ENCODE data around the gene CD82.

CD82 gene

GRCh38 chr11:44627165-44627789 is 61.8 kb downstream of the CD82 start:
- H3K9me3 ChIP-seq (ENCODE audit: control insufficient read depth, insufficient read depth, low read length), result no peaks in the 10 kb centered on the region

GRCh38 chr11:44627911-44628729 is 62.7 kb downstream of the CD82 start:
- Histone ChIP-seq H3K4me1 (ENCODE audit: control insufficient read depth, insufficient read depth, low read length) (no peaks in the 10 kb centered on the region), H3K9me3 (ENCODE audit: control insufficient read depth, insufficient read depth, low read length) (no peaks in the 10 kb centered on the region), H3K27me3 (ENCODE audit: control insufficient read depth, insufficient read depth, low read length) (no peaks in the 10 kb centered on the region; the same call in 1 of the 2 replicates), H3K4me3 (ENCODE audit: low read depth, low read length) (no peak overlapping the region), H3K9ac (ENCODE audit: low read depth, low read length) (no peak overlapping the region), H3K36me3 (ENCODE audit: control insufficient read depth, insufficient read depth, low read length) (no peaks in the 10 kb centered on the region), H3K27ac (ENCODE audit: low read depth, low read length) (no peak overlapping the region)

More at GRCh38 chr11:44627165-44627789, 61.8 kb downstream of the CD82 start:
- H3K4me3 ChIP-seq (ENCODE audit: low read depth, low read length), result no peak overlapping the region
- H3K27me3 ChIP-seq (ENCODE audit: control insufficient read depth, insufficient read depth, low read length), result no peaks in the 10 kb centered on the region; the same call in 1 of the 2 replicates
- H3K9ac ChIP-seq (ENCODE audit: low read depth, low read length), result no peak overlapping the region
- H3K27ac ChIP-seq (ENCODE audit: low read depth, low read length), result no peak overlapping the region
- no peaks in the 10 kb centered on the region for H3K4me1 ChIP-seq (ENCODE audit: control insufficient read depth, insufficient read depth, low read length)
- no peaks in the 10 kb centered on the region for H3K36me3 ChIP-seq (ENCODE audit: control insufficient read depth, insufficient read depth, low read length)

GRCh38 chr11:44628730-44629700 is 63.6 kb downstream of the CD82 start:
- Histone ChIP-seq H3K27ac (ENCODE audit: low read depth, low read length) (no peak overlapping the region), H3K9ac (ENCODE audit: low read depth, low read length) (no peak overlapping the region), H3K9me3 (ENCODE audit: control insufficient read depth, insufficient read depth, low read length) (no peaks in the 10 kb centered on the region), H3K27me3 (ENCODE audit: control insufficient read depth, insufficient read depth, low read length) (no peaks in the 10 kb centered on the region; the same call in 1 of the 2 replicates), H3K4me1 (ENCODE audit: control insufficient read depth, insufficient read depth, low read length) (no peaks in the 10 kb centered on the region), H3K4me3 (ENCODE audit: low read depth, low read length) (no peak overlapping the region), H3K36me3 (ENCODE audit: control insufficient read depth, insufficient read depth, low read length) (no peaks in the 10 kb centered on the region)

- Histone ChIP-seq H3K9me3 (ENCODE audit: control insufficient read depth, insufficient read depth, low read length) (no peaks in the 10 kb centered on the region), H3K36me3 (ENCODE audit: control insufficient read depth, insufficient read depth, low read length) (no peaks in the 10 kb centered on the region), H3K4me1 (ENCODE audit: control insufficient read depth, insufficient read depth, low read length) (peaks cover 2% of the 10 kb centered on the region; the same call in 1 of the 2 replicates), H3K27ac (ENCODE audit: low read depth, low read length) (no peak overlapping the region), H3K4me3 (ENCODE audit: low read depth, low read length) (no peak overlapping the region), H3K27me3 (ENCODE audit: control insufficient read depth, insufficient read depth, low read length) (no peaks in the 10 kb centered on the region; the same call in 1 of the 2 replicates), H3K9ac (ENCODE audit: low read depth, low read length) (no peak overlapping the region)
Observed at GRCh38 chr11:44629732-44630345, 64.4 kb downstream of the CD82 start.

GRCh38 chr11:44630511-44631210 is 65.2 kb downstream of the CD82 start:
- Histone ChIP-seq H3K27me3 (ENCODE audit: control insufficient read depth, insufficient read depth, low read length) (no peaks in the 10 kb centered on the region; the same call in 1 of the 2 replicates), H3K36me3 (ENCODE audit: control insufficient read depth, insufficient read depth, low read length) (no peaks in the 10 kb centered on the region), H3K27ac (ENCODE audit: low read depth, low read length) (no peak overlapping the region), H3K9ac (ENCODE audit: low read depth, low read length) (no peak overlapping the region), H3K4me3 (ENCODE audit: low read depth, low read length) (no peak overlapping the region), H3K9me3 (ENCODE audit: control insufficient read depth, insufficient read depth, low read length) (no peaks in the 10 kb centered on the region), H3K4me1 (ENCODE audit: control insufficient read depth, insufficient read depth, low read length) (peaks cover 6% of the 10 kb centered on the region; the same call in 1 of the 2 replicates)

GRCh38 chr11:44631831-44632230 is 66.4 kb downstream of the CD82 start:
- Histone ChIP-seq H3K4me3 (ENCODE audit: low read depth, low read length) (no peak overlapping the region), H3K27me3 (ENCODE audit: control insufficient read depth, insufficient read depth, low read length) (no peaks in the 10 kb centered on the region; the same call in 1 of the 2 replicates), H3K36me3 (ENCODE audit: control insufficient read depth, insufficient read depth, low read length) (no peaks in the 10 kb centered on the region), H3K9ac (ENCODE audit: low read depth, low read length) (no peak overlapping the region), H3K9me3 (ENCODE audit: control insufficient read depth, insufficient read depth, low read length) (no peaks in the 10 kb centered on the region), H3K27ac (ENCODE audit: low read depth, low read length) (no peak overlapping the region), H3K4me1 (ENCODE audit: control insufficient read depth, insufficient read depth, low read length) (peaks cover 6% of the 10 kb centered on the region; the same call in 1 of the 2 replicates)

- Histone ChIP-seq H3K9ac (ENCODE audit: low read depth, low read length) (no peak overlapping the region), H3K9me3 (ENCODE audit: control insufficient read depth, insufficient read depth, low read length) (no peaks in the 10 kb centered on the region), H3K27me3 (ENCODE audit: control insufficient read depth, insufficient read depth, low read length) (no peaks in the 10 kb centered on the region; the same call in 1 of the 2 replicates), H3K4me3 (ENCODE audit: low read depth, low read length) (no peak overlapping the region), H3K27ac (ENCODE audit: low read depth, low read length) (no peak overlapping the region), H3K4me1 (ENCODE audit: control insufficient read depth, insufficient read depth, low read length) (peaks cover 6% of the 10 kb centered on the region; the same call in 1 of the 2 replicates), H3K36me3 (ENCODE audit: control insufficient read depth, insufficient read depth, low read length) (no peaks in the 10 kb centered on the region)
Observed at GRCh38 chr11:44632466-44633123, 67.1 kb downstream of the CD82 start.

GRCh38 chr11:44633641-44634040 is 68.2 kb downstream of the CD82 start:
- Histone ChIP-seq H3K27ac (ENCODE audit: low read depth, low read length) (no peak overlapping the region), H3K27me3 (ENCODE audit: control insufficient read depth, insufficient read depth, low read length) (no peaks in the 10 kb centered on the region; the same call in 1 of the 2 replicates), H3K4me3 (ENCODE audit: low read depth, low read length) (no peak overlapping the region), H3K9me3 (ENCODE audit: control insufficient read depth, insufficient read depth, low read length) (no peaks in the 10 kb centered on the region), H3K4me1 (ENCODE audit: control insufficient read depth, insufficient read depth, low read length) (peaks cover 6% of the 10 kb centered on the region; the same call in 1 of the 2 replicates), H3K36me3 (ENCODE audit: control insufficient read depth, insufficient read depth, low read length) (no peaks in the 10 kb centered on the region), H3K9ac (ENCODE audit: low read depth, low read length) (no peak overlapping the region)

- H3K4me3 ChIP-seq (ENCODE audit: low read depth, low read length), result no peak overlapping the region
Observed at GRCh38 chr11:44634401-44635281, 69.2 kb downstream of the CD82 start.

More at GRCh38 chr11:44634401-44635281, 69.2 kb downstream of the CD82 start:
- Histone ChIP-seq H3K9ac (ENCODE audit: low read depth, low read length) (no peak overlapping the region), H3K9me3 (ENCODE audit: control insufficient read depth, insufficient read depth, low read length) (no peaks in the 10 kb centered on the region), H3K27ac (ENCODE audit: low read depth, low read length) (no peak overlapping the region), H3K27me3 (ENCODE audit: control insufficient read depth, insufficient read depth, low read length) (no peaks in the 10 kb centered on the region), H3K36me3 (ENCODE audit: control insufficient read depth, insufficient read depth, low read length) (no peaks in the 10 kb centered on the region), H3K4me1 (ENCODE audit: control insufficient read depth, insufficient read depth, low read length) (peaks cover 6% of the 10 kb centered on the region; the same call in 1 of the 2 replicates)
